ENCODE data around the gene SNX27. TPM values are rescaled to one million over a fixed set of nuclear protein-coding genes. Genes with fewer than 3 reads are reported as not detected.

SNX27 gene
- total and polyA plus RNA-seq, 2 donors (not counting 1 experiment from before 2014, with no cell fraction given) = 13.5 to 45.6 TPM

DNA sequence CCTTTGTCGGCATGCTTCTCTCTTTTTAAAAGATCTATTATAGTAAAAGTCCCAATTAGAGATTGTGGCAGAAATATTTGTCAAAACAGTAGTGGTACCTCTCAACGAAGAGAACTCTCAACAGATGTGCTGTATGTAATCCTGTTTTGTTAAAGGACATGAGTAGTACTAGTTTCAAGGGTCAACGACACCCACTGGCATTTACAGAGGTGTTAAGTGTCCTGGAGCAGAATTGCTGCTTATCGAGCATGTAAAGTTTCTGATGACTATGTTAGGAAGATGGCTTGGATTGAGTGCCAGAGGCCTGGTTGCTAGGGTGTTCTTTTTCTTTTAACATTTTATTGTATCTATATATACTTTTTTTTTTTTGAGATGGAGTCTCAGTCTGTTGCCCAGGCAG is 77.6 kb downstream of the SNX27 start:
- no peaks in the 10 kb centered on the region for H3K79me2 ChIP-seq (ENCODE audit: control insufficient read depth, insufficient read depth, low read length)
- H3K4me3 ChIP-seq (ENCODE audit: control extremely low read depth in 1 of 5, extremely low read depth in 1 of 5, insufficient read depth in 1 of 5, low read depth in 2 of 5, low read length in 4 of 5) = no peak overlapping the region
- H3K9ac ChIP-seq (ENCODE audit: low read length) = no peak overlapping the region
- no peaks in the 10 kb centered on the region for H3K27me3 Mint-ChIP-seq
- H3K4me1 Mint-ChIP-seq = no peaks in the 10 kb centered on the region
- no peaks in the 10 kb centered on the region for H3K9me3 ChIP-seq (ENCODE audit: control extremely low read depth in 1 of 3, control insufficient read depth in 2 of 3, insufficient read depth in 1 of 3, low read length in 2 of 3)
- no peak overlapping the region for H3K4me2 ChIP-seq (replicated peaks; ENCODE audit: low read depth, low read length, poor library complexity, severe bottlenecking)
- H2AFZ ChIP-seq (ENCODE audit: insufficient read depth, low read depth, low read length, poor library complexity, severe bottlenecking) = no peak overlapping the region
- ATAC-seq (ENCODE audit: low read depth) = no peak
- H3K9me3 Mint-ChIP-seq (ENCODE audit: insufficient read depth) = no peaks in the 10 kb centered on the region
- no peak for DNase-seq
- no peak overlapping the region for H3K4me3 Mint-ChIP-seq
- H3K4me1 ChIP-seq (ENCODE audit: control insufficient read depth in 2 of 2, insufficient read depth in 2 of 2, low read length in 2 of 2) = no peaks in the 10 kb centered on the region
- peaks cover 18 to 24% of the 10 kb centered on the region in 2 experiments for H3K36me3 ChIP-seq (replicated peaks in 1 of 2; ENCODE audit: control extremely low read depth in 1 of 2, control insufficient read depth in 1 of 2, extremely low read depth in 1 of 2, insufficient read depth in 2 of 2, low read length in 1 of 2)
- intact Hi-C loops (cut with micrococcal nuclease) = no loop called here
- no peak overlapping the region for H3K27ac Mint-ChIP-seq
- ChIA-PET CTCF (no interaction called here), POLR2A (no interaction called here)
- H3K27ac ChIP-seq (ENCODE audit: low read length in 2 of 2) = no peak overlapping the region
- 93% methylated on average over 2 of the region's 4 CpGs for WGBS (ENCODE audit: insufficient coverage)
- H3K27me3 ChIP-seq (replicated peaks in 1 of 4; ENCODE audit: control extremely low read depth in 1 of 4, control insufficient read depth in 3 of 4, insufficient read depth in 4 of 4, low read length in 3 of 4) = no peaks in the 10 kb centered on the region
- TF ChIP-seq, protein P1, sequence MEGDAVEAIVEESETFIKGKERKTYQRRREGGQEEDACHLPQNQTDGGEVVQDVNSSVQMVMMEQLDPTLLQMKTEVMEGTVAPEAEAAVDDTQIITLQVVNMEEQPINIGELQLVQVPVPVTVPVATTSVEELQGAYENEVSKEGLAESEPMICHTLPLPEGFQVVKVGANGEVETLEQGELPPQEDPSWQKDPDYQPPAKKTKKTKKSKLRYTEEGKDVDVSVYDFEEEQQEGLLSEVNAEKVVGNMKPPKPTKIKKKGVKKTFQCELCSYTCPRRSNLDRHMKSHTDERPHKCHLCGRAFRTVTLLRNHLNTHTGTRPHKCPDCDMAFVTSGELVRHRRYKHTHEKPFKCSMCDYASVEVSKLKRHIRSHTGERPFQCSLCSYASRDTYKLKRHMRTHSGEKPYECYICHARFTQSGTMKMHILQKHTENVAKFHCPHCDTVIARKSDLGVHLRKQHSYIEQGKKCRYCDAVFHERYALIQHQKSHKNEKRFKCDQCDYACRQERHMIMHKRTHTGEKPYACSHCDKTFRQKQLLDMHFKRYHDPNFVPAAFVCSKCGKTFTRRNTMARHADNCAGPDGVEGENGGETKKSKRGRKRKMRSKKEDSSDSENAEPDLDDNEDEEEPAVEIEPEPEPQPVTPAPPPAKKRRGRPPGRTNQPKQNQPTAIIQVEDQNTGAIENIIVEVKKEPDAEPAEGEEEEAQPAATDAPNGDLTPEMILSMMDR (IDR thresholded peaks at IDR 0.05) = no peak
- no peak for TF ChIP-seq EZH2 (IDR thresholded peaks at IDR 0.05; ENCODE audit: borderline replicate concordance, insufficient read depth, low read depth, low read length, poor library complexity, severe bottlenecking)
- no peaks in the 10 kb centered on the region for H4K20me1 ChIP-seq (ENCODE audit: control insufficient read depth, insufficient read depth, low read length, poor library complexity, severe bottlenecking)

DNA sequence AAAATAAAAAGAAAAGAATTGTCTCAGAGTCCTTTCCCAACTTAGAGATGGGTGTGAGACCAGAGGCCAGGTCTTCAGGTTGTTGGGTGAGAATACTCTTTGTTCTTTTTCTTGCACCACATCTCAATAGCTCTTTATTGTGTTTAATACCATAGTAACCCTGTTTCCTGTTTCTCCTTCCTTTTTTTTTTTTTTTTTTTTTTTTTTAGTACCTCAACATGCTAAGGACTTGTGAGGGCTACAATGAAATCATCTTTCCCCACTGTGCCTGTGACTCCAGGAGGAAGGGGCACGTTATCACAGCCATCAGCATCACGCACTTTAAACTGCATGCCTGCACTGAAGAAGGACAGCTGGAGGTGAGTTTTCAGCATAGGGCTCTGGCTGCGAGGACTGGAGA is 80.4 kb downstream of the SNX27 start:
- POLR2A ChIA-PET = no interaction called here
- ATAC-seq (ENCODE audit: low read depth) = no peak

More for the DNA sequence above, 80.4 kb downstream of the SNX27 start:
- intact Hi-C loops (cut with micrococcal nuclease) = no loop called here
- Histone ChIP-seq H3K27me3 (replicated peaks in 1 of 4; ENCODE audit: control extremely low read depth in 1 of 4, control insufficient read depth in 3 of 4, insufficient read depth in 4 of 4, low read length in 3 of 4) (no peaks in the 10 kb centered on the region), H3K9ac (ENCODE audit: low read length) (no peak overlapping the region), H3K4me2 (replicated peaks; ENCODE audit: low read depth, low read length, poor library complexity, severe bottlenecking) (no peak overlapping the region), H3K36me3 (replicated peaks in 1 of 2; ENCODE audit: control extremely low read depth in 1 of 2, control insufficient read depth in 1 of 2, extremely low read depth in 1 of 2, insufficient read depth in 2 of 2, low read length in 1 of 2) (peaks cover 13 to 34% of the 10 kb centered on the region in 2 experiments), H4K20me1 (ENCODE audit: control insufficient read depth, insufficient read depth, low read length, poor library complexity, severe bottlenecking) (no peaks in the 10 kb centered on the region), H2AFZ (ENCODE audit: insufficient read depth, low read depth, low read length, poor library complexity, severe bottlenecking) (no peak overlapping the region), H3K4me3 (ENCODE audit: control extremely low read depth in 1 of 5, extremely low read depth in 1 of 5, insufficient read depth in 1 of 5, low read depth in 2 of 5, low read length in 4 of 5) (no peak overlapping the region), H3K79me2 (ENCODE audit: control insufficient read depth, insufficient read depth, low read length) (no peaks in the 10 kb centered on the region), H3K27ac (ENCODE audit: low read length in 2 of 2) (no peak overlapping the region), H3K4me1 (ENCODE audit: control insufficient read depth in 2 of 2, insufficient read depth in 2 of 2, low read length in 2 of 2) (no peaks in the 10 kb centered on the region), H3K9me3 (ENCODE audit: control extremely low read depth in 1 of 3, control insufficient read depth in 2 of 3, insufficient read depth in 1 of 3, low read length in 2 of 3) (no peaks in the 10 kb centered on the region)
- CTCF ChIA-PET = interaction anchor here (0.7 to 1.2 kb wide), 2 partner anchors 215 to 309 kb away, joined by 4 to 5 read pairs; no protein-coding TSS in a partner anchor
- Mint-ChIP-seq H3K4me3 (no peak overlapping the region), H3K27ac (no peak overlapping the region), H3K27me3 (no peaks in the 10 kb centered on the region), H3K9me3 (ENCODE audit: insufficient read depth) (no peaks in the 10 kb centered on the region), H3K4me1 (no peaks in the 10 kb centered on the region)
- WGBS (ENCODE audit: insufficient coverage) = 90% methylated on average over 2 of the region's 3 CpGs
- no peak for DNase-seq
- TF ChIP-seq, protein P1 (IDR thresholded peaks at IDR 0.05) = no peak
- TF ChIP-seq EZH2 (IDR thresholded peaks at IDR 0.05; ENCODE audit: borderline replicate concordance, insufficient read depth, low read depth, low read length, poor library complexity, severe bottlenecking) = no peak

Data from B cell (primary cell).